Measurements from ENCODE around the gene CADM2. TPM values are rescaled to one million over a fixed set of nuclear protein-coding genes. Genes with fewer than 3 reads are reported as not detected.
"Not testable (repeated sequence)": the region's sequence is repeated elsewhere in the genome, so short reads cannot be mapped to it uniquely, and the experiment has no call there.

CADM2 gene
- total RNA-seq, 1 experiment from 2014 or later = not detected

- Mint-ChIP-seq H3K9me3 (ENCODE audit: unreplicated experiment) (no peaks in the 10 kb centered on the region), H3K4me3 (ENCODE audit: unreplicated experiment) (no peak overlapping the region), H3K27ac (ENCODE audit: low read depth, unreplicated experiment) (no peak overlapping the region), H3K27me3 (ENCODE audit: insufficient read depth, unreplicated experiment) (peaks cover 43% of the 10 kb centered on the region), H3K4me1 (ENCODE audit: insufficient read depth, unreplicated experiment) (no peaks in the 10 kb centered on the region), H3K36me3 (ENCODE audit: insufficient read depth, unreplicated experiment) (no peaks in the 10 kb centered on the region)
- intact Hi-C loops (cut with micrococcal nuclease) = no loop called here
- TF ChIP-seq, protein P1, sequence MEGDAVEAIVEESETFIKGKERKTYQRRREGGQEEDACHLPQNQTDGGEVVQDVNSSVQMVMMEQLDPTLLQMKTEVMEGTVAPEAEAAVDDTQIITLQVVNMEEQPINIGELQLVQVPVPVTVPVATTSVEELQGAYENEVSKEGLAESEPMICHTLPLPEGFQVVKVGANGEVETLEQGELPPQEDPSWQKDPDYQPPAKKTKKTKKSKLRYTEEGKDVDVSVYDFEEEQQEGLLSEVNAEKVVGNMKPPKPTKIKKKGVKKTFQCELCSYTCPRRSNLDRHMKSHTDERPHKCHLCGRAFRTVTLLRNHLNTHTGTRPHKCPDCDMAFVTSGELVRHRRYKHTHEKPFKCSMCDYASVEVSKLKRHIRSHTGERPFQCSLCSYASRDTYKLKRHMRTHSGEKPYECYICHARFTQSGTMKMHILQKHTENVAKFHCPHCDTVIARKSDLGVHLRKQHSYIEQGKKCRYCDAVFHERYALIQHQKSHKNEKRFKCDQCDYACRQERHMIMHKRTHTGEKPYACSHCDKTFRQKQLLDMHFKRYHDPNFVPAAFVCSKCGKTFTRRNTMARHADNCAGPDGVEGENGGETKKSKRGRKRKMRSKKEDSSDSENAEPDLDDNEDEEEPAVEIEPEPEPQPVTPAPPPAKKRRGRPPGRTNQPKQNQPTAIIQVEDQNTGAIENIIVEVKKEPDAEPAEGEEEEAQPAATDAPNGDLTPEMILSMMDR (IDR thresholded peaks at IDR 0.05; ENCODE audit: unreplicated experiment) = no peak
- no TSS peak for BruUV-seq (replicated peaks)
- DNase-seq (ENCODE audit: unreplicated experiment) = no peak
- ChIA-PET POLR2A (no interaction called here), CTCF (no interaction called here)
These were observed 183.8 kb downstream of the CADM2 start for GRCh38 chr3:85142626-85143025.

DNA sequence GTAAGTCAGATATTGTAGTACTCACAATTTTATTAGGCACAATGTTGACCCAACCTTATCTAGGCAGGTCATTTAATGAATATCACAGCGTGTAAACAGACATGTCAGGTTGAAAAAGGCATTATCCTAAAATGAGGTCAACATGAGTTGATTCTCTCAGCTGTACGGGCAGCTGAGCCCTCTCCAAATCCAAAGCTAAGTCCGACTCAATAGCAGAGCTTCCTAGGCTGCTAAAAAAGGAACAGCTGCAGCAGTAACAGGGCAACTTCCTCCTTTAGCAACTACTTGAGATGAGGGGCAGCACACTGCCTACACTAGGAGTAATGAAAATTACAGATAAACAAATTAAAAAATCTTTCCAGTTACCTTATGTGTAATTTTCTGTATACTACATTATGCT is 189.2 kb downstream of the CADM2 start:
- Mint-ChIP-seq H3K27ac (ENCODE audit: low read depth, unreplicated experiment) (no peak overlapping the region), H3K4me1 (ENCODE audit: insufficient read depth, unreplicated experiment) (no peaks in the 10 kb centered on the region), H3K27me3 (ENCODE audit: insufficient read depth, unreplicated experiment) (peaks cover 25% of the 10 kb centered on the region), H3K36me3 (ENCODE audit: insufficient read depth, unreplicated experiment) (no peaks in the 10 kb centered on the region), H3K9me3 (ENCODE audit: unreplicated experiment) (no peaks in the 10 kb centered on the region), H3K4me3 (ENCODE audit: unreplicated experiment) (no peak overlapping the region)
- ChIA-PET CTCF (interaction anchor here (0.5 to 0.6 kb wide), 2 partner anchors 298 to 588 kb away, joined by 3 read pairs; no protein-coding TSS in a partner anchor), POLR2A (interaction anchor here (1.0 kb wide), 1 partner anchor 9 kb away, joined by 3 read pairs; no protein-coding TSS in a partner anchor)
- intact Hi-C loops (cut with micrococcal nuclease) = no loop called here
- TF ChIP-seq, protein P1 (IDR thresholded peaks at IDR 0.05; ENCODE audit: unreplicated experiment) = no peak
- no peak for DNase-seq (ENCODE audit: unreplicated experiment)
- no TSS peak for BruUV-seq (replicated peaks)

- CTCF ChIA-PET = no interaction called here
- Mint-ChIP-seq H3K27ac (ENCODE audit: low read depth, unreplicated experiment) (no peak overlapping the region), H3K36me3 (ENCODE audit: insufficient read depth, unreplicated experiment) (no peaks in the 10 kb centered on the region), H3K4me1 (ENCODE audit: insufficient read depth, unreplicated experiment) (no peaks in the 10 kb centered on the region), H3K27me3 (ENCODE audit: insufficient read depth, unreplicated experiment) (peaks cover 10% of the 10 kb centered on the region), H3K9me3 (ENCODE audit: unreplicated experiment) (peaks cover 7% of the 10 kb centered on the region), H3K4me3 (ENCODE audit: unreplicated experiment) (no peak overlapping the region)
- intact Hi-C loops (cut with micrococcal nuclease) = no loop called here
- TF ChIP-seq, protein P1 (IDR thresholded peaks at IDR 0.05; ENCODE audit: unreplicated experiment) = no peak
- DNase-seq (ENCODE audit: unreplicated experiment) = no peak
- no TSS peak for BruUV-seq (replicated peaks)
- POLR2A ChIA-PET = no interaction called here
These were observed 192.8 kb downstream of the CADM2 start for GRCh38 chr3:85151555-85151954.

DNA sequence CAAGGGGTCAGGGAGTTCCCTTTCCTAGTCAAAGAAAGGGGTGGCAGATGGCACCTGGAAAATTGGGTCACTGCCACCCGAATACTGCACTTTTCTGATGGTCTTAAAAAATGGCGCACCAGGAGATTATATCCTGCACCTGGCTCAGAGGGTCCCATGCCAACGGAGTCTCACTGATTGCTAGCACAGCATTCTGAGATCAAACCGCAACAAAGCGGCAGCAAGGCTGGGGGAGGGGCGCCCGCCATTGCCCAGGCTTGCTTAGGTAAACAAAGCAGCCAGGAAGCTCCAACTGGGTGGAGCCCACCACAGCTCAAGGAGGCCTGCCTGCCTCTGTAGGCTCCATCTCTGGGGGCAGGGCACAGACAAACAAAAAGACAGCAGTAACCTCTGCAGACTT is 194.5 kb downstream of the CADM2 start:
- H3K27me3 Mint-ChIP-seq (ENCODE audit: insufficient read depth, unreplicated experiment) = peaks cover 10% of the 10 kb centered on the region
- BruUV-seq (replicated peaks); H3K4me3 Mint-ChIP-seq (ENCODE audit: unreplicated experiment); POLR2A ChIA-PET; H3K36me3 Mint-ChIP-seq (ENCODE audit: insufficient read depth, unreplicated experiment); DNase-seq (ENCODE audit: unreplicated experiment); H3K4me1 Mint-ChIP-seq (ENCODE audit: insufficient read depth, unreplicated experiment); intact Hi-C loops (cut with micrococcal nuclease); CTCF ChIA-PET; H3K9me3 Mint-ChIP-seq (ENCODE audit: unreplicated experiment); H3K27ac Mint-ChIP-seq (ENCODE audit: low read depth, unreplicated experiment): not testable (repeated sequence)

GRCh38 chr3:85159376-85159775 is 200.6 kb downstream of the CADM2 start:
- POLR2A ChIA-PET = no interaction called here
- TF ChIP-seq, protein P1 (IDR thresholded peaks at IDR 0.05; ENCODE audit: unreplicated experiment) = no peak
- CTCF ChIA-PET = interaction anchor here (0.6 kb wide), 1 partner anchor 695 kb away, joined by 3 read pairs; no protein-coding TSS in a partner anchor
- H3K27ac Mint-ChIP-seq (ENCODE audit: low read depth, unreplicated experiment) = no peak overlapping the region
- peaks cover 2% of the 10 kb centered on the region for H3K27me3 Mint-ChIP-seq (ENCODE audit: insufficient read depth, unreplicated experiment)
- no peak overlapping the region for H3K4me3 Mint-ChIP-seq (ENCODE audit: unreplicated experiment)
- H3K9me3 Mint-ChIP-seq (ENCODE audit: unreplicated experiment) = peaks cover under 1% of the 10 kb centered on the region
- BruUV-seq (replicated peaks) = no TSS peak
- no peak for DNase-seq (ENCODE audit: unreplicated experiment)
- H3K4me1 Mint-ChIP-seq (ENCODE audit: insufficient read depth, unreplicated experiment) = peaks cover 8% of the 10 kb centered on the region
- intact Hi-C loops (cut with micrococcal nuclease) = no loop called here
- H3K36me3 Mint-ChIP-seq (ENCODE audit: insufficient read depth, unreplicated experiment) = no peaks in the 10 kb centered on the region

Measured in MCF 10A (cell line).